ENCODE results near the gene FOXL1.

Gene FOXL1

GRCh38 chr16:86598607-86599565 is 20.5 kb downstream of the FOXL1 start:
- FAIRE-seq, result no peak
- no peak for DNase-seq (ENCODE audit: insufficient read length, low spot score)

GRCh38 chr16:86601356-86601755 is 23.0 kb downstream of the FOXL1 start:
- DNase-seq (ENCODE audit: insufficient read length, low spot score) (no peak), FAIRE-seq (no peak)

- FAIRE-seq (no peak), DNase-seq (ENCODE audit: insufficient read length, low spot score) (no peak)
Measured at GRCh38 chr16:86602521-86602920, 24.2 kb downstream of the FOXL1 start.

- FAIRE-seq, result peak; percentile 64
- DNase-seq (ENCODE audit: insufficient read length, low spot score), result peak; percentile 57
Measured at GRCh38 chr16:86604436-86605193, 26.3 kb downstream of the FOXL1 start.

GRCh38 chr16:86605950-86606349 is 27.6 kb downstream of the FOXL1 start:
- no peak for FAIRE-seq
- DNase-seq (ENCODE audit: insufficient read length, low spot score), result no peak

- DNase-seq (ENCODE audit: insufficient read length, low spot score) (no peak), FAIRE-seq (no peak)
Measured at GRCh38 chr16:86608301-86608747, 30.0 kb downstream of the FOXL1 start.

- FAIRE-seq, result no peak
Measured at GRCh38 chr16:86609115-86609514, 30.8 kb downstream of the FOXL1 start.

GRCh38 chr16:86609661-86610060 is 31.3 kb downstream of the FOXL1 start:
- DNase-seq (ENCODE audit: insufficient read length, low spot score) (no peak), FAIRE-seq (no peak)

More at GRCh38 chr16:86609115-86609514, 30.8 kb downstream of the FOXL1 start:
- DNase-seq (ENCODE audit: insufficient read length, low spot score), result no peak

GRCh38 chr16:86610779-86611524 is 32.6 kb downstream of the FOXL1 start:
- FAIRE-seq (no peak), DNase-seq (ENCODE audit: insufficient read length, low spot score) (no peak)

- no peak for DNase-seq (ENCODE audit: insufficient read length, low spot score)
- no peak for FAIRE-seq
Measured at GRCh38 chr16:86611525-86611855, 33.1 kb downstream of the FOXL1 start.

GRCh38 chr16:86611941-86612340 is 33.6 kb downstream of the FOXL1 start:
- FAIRE-seq (no peak), DNase-seq (ENCODE audit: insufficient read length, low spot score) (no peak)

GRCh38 chr16:86614699-86615098 is 36.4 kb downstream of the FOXL1 start:
- FAIRE-seq, result no peak

GRCh38 chr16:86616906-86617305 is 38.6 kb downstream of the FOXL1 start:
- FAIRE-seq (no peak), DNase-seq (ENCODE audit: insufficient read length, low spot score) (no peak)

More at GRCh38 chr16:86614699-86615098, 36.4 kb downstream of the FOXL1 start:
- no peak for DNase-seq (ENCODE audit: insufficient read length, low spot score)

- FAIRE-seq (no peak), DNase-seq (ENCODE audit: insufficient read length, low spot score) (no peak)
Measured at GRCh38 chr16:86618431-86619238, 40.3 kb downstream of the FOXL1 start.

- DNase-seq (ENCODE audit: insufficient read length, low spot score) (no peak), FAIRE-seq (no peak)
Measured at GRCh38 chr16:86619239-86619794, 41.0 kb downstream of the FOXL1 start.

GRCh38 chr16:86620184-86620583 is 41.8 kb downstream of the FOXL1 start:
- no peak for DNase-seq (ENCODE audit: insufficient read length, low spot score)
- FAIRE-seq, result no peak

- no peak for DNase-seq (ENCODE audit: insufficient read length, low spot score)
Measured at GRCh38 chr16:86621966-86622365, 43.6 kb downstream of the FOXL1 start.

GRCh38 chr16:86622700-86623615 is 44.6 kb downstream of the FOXL1 start:
- no peak for FAIRE-seq

More at GRCh38 chr16:86621966-86622365, 43.6 kb downstream of the FOXL1 start:
- FAIRE-seq, result no peak

GRCh38 chr16:86625029-86625428 is 46.7 kb downstream of the FOXL1 start:
- DNase-seq (ENCODE audit: insufficient read length, low spot score) (no peak), FAIRE-seq (no peak)

More at GRCh38 chr16:86622700-86623615, 44.6 kb downstream of the FOXL1 start:
- DNase-seq (ENCODE audit: insufficient read length, low spot score), result no peak
